Posterior cingulate gyrus (tissue), 11 donors: ENCODE data around the gene ANO9.
"Not testable (repeated sequence)": the region's sequence is repeated elsewhere in the genome, so short reads cannot be mapped to it uniquely, and the experiment has no call there.

ENCODE experiments used
- DNase-seq, 10 donors: peaks; one replicate each; pipeline versions ENCODE4 v3.0.0 to v3.0.0-alpha.2; 2020 to 2021; ENCODE audit warnings: mixed read lengths in 3 of 10
- intact Hi-C: fragments of 100-400 bp; cut with DNase I; formaldehyde crosslinking; loops from one replicate; pipeline ENCODE4 v1.15.1; 2023

Gene ANO9

DNA sequence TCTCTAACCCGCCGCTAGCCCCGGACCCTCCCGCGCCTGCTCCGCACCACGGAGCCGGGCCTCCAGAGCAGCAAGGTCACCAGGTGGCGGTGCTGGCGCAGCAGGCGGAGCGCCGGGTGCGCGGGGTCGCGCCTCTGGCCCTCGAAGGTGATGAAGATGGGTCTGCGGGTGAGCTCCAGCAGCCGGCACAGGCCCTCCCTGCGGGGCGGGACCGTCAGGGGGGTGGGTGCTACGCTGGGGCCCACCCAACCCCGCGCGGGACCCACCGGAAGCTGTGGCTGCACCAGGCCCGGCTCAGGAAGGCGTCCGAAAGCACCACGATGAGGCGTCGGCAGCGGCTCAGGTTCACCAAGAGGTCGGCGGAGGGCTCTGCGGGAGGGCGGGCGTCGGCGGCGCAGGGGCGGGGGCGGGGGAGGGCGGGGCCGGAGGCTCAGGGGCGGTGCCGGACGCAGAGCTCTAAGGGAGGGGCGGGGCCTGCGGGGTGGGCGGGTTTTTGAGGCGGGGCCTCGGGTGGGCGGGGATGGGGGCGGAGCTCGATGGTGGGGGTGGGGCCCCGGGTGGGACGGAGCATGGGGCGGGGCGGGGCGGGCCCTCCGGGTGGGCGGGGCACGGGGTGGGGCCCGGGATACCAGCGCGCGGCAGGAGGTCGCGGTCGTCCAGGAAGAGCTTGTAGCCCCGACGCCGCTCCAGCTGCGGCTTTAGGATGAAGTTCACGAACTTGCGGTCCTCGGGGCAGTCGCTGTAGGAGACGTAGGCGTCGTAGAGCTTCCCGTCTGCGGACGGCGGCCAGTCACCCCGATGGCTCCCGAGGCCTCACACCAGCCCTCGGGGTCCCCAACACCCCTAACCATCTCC lies 34.8 kb downstream of the ANO9 start:
- DNase-seq: peak in 6 of 10 donors; percentile 32 to 90 (median 67)
- intact Hi-C loops: loop anchor here (2.0 kb wide), 1 partner anchor 112 kb away; no protein-coding TSS in a partner anchor

DNA sequence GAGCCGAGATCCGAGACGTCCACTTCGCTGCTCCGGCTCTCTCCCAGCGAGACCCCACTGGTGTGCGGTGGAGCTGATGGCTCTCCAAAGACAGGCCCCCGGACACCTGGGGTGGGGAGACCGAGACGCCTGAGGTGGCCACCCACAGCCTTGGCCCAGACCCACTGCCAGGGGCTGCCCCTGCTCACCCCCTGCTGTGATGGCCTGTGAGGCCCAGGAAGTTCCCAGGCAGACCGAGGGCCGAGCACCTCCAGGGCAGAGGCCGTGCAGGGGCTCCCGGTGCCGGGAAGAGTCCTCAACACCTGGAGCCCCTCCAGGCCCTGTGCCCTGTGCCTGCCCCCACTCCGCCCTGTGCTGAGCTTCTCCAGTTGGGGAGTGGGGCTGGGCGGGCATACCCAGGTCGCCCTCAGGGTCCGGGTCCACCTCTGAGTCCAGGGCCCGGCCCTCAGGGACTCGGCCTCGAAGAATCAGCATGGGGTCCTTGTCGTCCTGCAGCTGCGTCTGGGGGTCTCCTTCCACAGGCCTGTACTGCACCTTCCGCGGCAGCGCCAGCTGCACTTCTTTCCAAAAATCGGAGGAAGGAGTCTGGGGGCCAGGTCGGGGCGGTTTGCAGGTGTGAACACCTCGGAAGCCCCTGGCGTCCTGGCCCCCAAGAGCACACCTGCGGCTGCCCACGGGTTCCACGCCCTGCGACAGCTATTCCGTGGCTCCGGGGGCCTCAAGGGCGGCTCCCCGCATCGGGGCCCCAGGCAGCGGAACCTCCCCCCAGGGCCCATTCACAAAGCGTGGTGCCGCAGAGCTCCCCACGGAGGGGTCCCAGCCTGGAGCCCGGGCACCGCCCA lies 35.6 kb downstream of the ANO9 start:
- DNase-seq: peak in 3 of 10 donors; percentile 64 to 83 (median 82)
- intact Hi-C loops: loop anchor here (2.0 kb wide), 1 partner anchor 113 kb away; no protein-coding TSS in a partner anchor

DNA sequence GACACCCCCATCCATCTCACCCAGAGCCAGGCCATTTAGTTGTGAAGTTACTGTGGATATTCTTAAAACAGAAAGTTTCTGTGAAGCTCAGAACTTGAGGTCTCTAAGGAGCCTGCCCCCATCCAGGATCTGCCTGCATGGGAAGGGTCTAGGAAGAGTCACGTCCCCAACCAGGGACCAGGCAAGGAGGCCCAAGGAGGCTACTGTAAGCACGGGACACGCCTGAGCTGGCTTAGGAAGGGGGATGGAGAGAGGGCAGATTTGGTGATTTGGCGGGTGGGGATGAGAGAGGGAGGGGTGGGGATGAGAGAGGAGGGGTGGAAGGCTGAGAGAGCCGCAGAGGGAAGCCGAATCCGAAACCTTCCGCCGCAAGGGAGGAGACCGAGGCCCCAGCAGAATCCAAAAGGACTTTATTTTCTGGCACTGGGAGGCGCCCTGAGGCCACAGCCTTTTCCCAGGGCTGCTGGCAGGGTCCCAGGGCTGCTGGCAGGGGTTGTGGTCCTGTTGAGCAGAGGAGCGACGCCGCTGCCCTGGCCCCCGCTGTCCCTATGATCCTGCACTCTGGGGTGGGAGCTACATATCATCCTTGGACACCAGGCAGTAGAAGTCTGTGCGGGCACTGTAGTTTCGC lies 36.4 kb downstream of the ANO9 start:
- peak in 6 of 10 donors; percentile 32 to 89 (median 56) for DNase-seq
- intact Hi-C loops: no loop called here

DNA sequence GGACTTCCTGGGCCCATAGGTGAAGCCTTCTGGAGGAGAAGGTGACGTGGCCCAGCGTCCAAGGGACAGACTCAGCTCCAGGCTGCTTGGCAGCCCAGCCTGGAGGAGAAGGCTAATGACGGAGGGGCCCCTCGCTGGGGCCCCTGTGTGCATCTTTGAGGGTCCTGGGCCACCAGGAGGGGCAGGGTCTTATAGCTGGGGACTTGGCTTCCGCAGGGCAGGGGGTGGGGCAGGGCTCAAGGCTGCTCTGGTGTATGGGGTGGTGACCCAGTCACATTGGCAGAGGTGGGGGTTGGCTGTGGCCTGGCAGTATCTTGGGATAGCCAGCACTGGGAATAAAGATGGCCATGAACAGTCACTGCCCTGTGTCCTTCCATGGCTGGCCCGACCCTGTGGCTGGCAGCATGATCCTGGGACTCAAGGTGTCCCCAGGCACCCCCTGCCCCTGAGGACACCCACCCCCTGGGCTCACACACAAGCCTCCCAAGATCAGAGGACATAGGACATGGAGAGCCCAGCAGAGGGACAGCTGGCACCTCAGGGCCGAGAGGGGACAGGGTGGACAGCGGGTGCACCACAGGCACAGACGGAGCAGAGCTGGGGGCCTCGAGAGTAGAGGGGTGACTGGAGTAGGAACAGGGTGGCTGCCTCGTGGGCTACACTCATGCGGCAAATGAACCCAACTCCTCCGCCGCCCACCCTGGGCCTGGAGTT lies 37.1 kb downstream of the ANO9 start:
- intact Hi-C loops: no loop called here
- DNase-seq: peak in 1 of 10 donors; percentile 75

DNA sequence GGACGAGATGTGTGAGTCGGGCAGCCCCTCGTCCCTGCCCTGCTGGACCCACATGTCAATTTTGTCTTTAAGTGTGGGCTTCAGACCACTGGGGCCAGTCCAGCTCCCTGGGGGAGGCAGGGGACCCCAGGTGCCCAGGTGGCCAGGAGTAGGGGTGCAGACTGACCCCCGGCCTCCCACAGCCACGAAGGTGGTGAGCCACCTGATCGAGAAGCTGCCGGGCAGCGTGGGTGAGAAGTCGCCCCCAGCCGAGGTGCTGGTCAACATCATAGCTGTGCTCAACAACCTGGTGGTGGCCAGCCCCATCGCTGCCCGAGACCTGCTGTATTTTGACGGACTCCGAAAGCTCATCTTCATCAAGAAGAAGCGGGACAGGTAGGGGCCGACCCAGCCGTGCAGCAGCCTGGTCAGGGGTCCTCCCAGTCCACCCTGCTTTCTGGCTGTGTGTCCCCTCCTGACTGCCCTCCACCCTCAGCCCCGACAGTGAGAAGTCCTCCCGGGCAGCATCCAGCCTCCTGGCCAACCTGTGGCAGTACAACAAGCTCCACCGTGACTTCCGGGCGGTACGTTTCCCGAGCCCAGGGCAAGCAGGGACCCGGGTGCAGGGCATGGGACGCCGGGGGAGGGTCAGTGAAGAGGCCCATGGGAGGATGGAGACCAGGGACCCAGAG lies 37.9 kb downstream of the ANO9 start:
- intact Hi-C loops: no loop called here
- peak in 2 of 10 donors; percentile 84 to 85 for DNase-seq

DNA sequence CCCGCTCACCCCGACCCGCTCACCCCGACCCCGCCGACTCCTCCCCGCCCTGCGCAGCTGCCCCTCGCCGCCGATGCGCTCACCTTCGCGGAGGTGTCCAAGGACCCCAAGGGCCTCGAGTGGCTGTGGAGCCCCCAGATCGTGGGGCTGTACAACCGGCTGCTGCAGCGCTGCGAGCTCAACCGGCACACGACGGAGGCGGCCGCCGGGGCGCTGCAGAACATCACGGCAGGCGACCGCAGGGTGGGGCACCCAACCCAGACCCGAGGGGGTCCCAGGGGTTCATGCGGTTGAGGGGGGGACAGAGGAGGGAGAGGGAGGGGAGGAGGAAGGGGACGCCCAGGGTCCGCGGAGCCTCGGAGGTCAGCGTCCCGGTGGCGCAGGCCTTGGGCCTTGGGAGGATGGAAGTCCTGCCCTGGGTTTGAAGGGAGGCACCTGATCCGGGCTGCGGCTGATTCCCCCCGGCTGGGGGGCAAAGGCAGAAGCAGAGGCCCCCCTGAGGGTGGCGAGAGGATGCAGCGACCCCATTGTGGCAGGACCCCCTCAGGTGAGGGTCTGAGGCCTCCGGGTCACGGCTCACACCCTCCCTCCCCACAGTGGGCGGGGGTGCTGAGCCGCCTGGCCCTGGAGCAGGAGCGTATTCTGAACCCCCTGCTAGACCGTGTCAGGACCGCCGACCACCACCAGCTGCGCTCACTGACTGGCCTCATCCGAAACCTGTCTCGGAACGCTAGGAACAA lies 38.6 kb downstream of the ANO9 start:
- intact Hi-C loops: no loop called here
- DNase-seq: peak in 1 of 10 donors; percentile 80

DNA sequence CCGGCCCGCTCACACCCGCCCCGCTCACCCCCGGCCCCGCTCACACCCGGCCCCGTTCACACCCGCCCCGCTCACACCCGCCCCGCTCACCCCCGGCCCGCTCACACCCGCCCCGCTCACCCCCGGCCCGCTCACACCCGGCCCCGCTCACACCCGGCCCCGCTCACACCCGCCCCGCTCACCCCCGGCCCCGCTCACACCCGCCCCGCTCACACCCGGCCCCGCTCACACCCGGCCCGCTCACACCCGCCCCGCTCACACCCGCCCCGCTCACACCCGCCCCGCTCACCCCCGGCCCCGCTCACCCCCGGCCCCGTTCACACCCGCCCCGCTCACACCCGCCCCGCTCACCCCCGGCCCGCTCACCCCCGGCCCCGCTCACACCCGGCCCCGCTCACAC lies 40.6 kb downstream of the ANO9 start:
- DNase-seq, intact Hi-C loops: not testable (repeated sequence)

DNA sequence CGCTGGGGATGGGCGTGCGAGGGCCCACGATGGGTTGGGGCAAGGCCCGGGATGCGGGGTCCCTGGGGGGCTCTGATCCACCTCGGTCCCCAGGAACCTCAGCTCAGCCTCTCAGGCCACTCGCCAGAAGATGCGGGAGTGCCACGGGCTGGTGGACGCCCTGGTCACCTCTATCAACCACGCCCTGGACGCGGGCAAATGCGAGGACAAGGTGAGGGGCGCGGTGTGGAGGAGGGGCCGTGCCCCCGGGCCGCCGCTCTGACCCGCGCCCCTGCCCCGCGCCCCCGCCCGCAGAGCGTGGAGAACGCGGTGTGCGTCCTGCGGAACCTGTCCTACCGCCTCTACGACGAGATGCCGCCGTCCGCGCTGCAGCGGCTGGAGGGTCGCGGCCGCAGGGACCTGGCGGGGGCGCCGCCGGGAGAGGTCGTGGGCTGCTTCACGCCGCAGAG lies 41.5 kb downstream of the ANO9 start:
- peak in 1 of 10 donors; percentile 76 for DNase-seq
- intact Hi-C loops: no loop called here

DNA sequence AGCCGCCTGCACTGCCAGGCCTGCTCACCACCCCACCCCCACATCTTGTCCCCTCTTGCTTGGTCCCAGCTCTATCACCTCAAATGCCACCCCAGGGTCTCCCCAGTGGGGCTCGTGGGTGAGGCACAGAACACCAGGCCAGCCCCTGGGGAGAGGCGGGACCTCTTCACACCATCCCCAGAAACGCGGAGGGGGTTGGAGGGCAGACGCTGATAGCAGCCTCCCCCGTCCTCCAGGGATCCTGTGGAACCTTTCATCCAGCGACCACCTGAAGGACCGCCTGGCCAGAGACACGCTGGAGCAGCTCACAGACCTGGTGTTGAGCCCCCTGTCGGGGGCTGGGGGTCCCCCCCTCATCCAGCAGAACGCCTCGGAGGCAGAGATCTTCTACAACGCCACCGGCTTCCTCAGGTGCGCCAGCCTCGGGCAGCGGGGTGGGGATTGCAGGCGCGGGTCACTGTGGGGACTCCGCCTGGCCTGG lies 42.0 kb downstream of the ANO9 start:
- intact Hi-C loops: no loop called here
- DNase-seq: peak in 1 of 10 donors; percentile 73

DNA sequence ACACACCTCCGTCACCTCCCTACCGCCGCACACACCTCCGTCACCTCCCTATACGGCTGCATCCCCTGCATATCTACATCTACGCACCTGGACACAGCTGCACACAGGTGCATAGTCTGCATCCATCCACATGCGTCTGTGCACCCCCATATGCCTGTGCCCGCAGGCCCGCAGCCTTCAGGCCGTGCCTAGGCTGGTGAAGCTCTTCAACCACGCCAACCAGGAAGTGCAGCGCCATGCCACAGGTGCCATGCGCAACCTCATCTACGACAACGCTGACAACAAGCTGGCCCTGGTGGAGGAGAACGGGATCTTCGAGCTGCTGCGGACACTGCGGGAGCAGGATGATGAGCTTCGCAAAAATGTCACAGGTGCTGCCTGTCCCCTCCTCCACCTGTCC lies 43.0 kb downstream of the ANO9 start:
- intact Hi-C loops: no loop called here
- DNase-seq: peak in 1 of 10 donors; percentile 66

DNA sequence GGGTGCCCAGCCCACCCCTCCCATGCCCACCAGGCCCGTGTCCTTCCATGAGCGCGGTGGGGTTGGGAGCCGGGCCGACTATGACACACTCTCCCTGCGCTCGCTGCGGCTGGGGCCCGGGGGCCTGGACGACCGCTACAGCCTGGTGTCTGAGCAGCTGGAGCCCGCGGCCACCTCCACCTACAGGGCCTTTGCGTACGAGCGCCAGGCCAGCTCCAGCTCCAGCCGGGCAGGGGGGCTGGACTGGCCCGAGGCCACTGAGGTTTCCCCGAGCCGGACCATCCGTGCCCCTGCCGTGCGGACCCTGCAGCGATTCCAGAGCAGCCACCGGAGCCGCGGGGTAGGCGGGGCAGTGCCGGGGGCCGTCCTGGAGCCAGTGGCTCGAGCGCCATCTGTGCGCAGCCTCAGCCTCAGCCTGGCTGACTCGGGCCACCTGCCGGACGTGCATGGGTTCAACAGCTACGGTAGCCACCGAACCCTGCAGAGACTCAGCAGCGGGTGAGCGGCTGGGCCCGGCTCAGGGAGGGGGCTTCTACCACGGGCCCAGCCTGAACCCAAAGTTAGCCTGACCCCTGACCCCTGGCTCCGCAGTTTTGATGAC lies 44.8 kb downstream of the ANO9 start:
- intact Hi-C loops: no loop called here
- DNase-seq: peak in 8 of 10 donors; percentile 55 to 96 (median 74)

DNA sequence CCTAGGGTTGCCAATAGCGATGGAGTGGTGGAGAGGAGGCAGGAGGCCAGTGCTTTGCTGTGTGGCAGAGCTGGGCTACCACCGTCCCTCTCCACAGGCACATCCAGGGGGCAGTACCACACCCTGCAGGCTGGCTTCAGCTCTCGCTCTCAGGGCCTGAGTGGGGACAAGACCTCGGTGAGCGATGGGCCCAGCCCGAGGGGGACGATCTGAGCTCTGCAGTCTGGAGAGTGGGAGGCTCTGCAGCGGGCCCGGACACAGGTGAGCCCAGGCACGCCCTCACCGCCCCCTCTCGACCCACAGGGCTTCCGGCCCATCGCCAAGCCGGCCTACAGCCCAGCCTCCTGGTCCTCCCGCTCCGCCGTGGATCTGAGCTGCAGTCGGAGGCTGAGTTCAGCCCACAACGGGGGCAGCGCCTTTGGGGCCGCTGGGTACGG lies 45.3 kb downstream of the ANO9 start:
- intact Hi-C loops: no loop called here
- no peak for DNase-seq

DNA sequence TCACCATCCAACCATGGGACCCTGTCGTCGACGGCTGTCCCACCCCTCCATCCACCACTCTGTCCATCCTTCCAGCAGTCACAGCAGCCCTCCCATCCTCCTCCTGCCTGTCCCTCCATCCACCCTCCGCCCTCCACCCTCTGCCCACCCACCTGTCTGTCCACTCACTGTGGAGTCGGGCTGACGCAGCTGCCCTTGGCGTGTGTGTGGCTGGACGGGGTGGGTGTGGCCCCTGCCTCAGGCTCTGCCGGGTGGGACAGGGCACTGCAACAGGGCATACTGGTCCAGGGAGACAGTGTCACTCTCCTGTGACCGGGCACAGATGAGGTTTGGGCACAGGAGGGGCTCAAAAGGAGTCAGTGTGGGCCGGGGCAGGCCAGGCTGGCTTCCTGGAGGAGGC lies 45.9 kb downstream of the ANO9 start:
- intact Hi-C loops: no loop called here
- no peak for DNase-seq

DNA sequence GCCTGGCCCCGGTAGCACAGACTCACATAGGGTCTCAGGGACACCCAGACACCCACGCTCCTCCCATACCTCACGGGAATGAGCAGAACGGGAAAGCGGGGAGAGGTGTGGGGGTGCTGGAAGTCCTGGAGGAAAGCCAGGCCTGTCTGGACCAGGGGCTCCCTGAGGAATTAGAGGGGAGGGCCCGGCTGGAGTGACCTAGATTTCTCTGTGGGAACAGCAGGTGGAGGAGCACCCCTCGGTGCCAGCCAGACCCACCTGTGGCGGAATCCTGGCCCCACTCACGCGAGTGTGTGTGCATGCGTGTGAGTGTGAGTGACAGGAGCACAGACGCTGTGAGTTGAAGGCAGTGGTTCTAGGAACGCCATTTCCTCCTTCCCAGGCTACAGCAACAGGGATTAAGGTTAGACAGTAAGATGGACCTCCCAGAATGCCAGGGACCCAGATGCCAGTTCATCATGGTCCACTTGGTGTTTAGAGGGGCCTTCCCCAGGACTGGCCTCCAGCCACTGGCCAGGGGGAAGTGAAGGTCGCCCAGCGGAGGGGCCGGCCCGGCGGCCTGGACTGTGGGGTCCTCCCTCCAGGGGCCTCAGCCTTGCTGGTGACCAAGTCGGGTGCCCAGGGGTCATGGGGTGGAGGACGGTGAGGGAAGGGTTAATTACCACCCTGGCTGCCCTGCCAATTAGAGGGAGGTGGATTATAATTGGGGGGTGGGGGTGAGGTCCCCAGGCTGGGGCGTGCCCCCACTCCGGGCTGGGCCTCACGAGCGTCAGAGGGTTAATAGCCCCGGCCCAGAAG lies 46.8 kb downstream of the ANO9 start:
- intact Hi-C loops: no loop called here
- no peak for DNase-seq

DNA sequence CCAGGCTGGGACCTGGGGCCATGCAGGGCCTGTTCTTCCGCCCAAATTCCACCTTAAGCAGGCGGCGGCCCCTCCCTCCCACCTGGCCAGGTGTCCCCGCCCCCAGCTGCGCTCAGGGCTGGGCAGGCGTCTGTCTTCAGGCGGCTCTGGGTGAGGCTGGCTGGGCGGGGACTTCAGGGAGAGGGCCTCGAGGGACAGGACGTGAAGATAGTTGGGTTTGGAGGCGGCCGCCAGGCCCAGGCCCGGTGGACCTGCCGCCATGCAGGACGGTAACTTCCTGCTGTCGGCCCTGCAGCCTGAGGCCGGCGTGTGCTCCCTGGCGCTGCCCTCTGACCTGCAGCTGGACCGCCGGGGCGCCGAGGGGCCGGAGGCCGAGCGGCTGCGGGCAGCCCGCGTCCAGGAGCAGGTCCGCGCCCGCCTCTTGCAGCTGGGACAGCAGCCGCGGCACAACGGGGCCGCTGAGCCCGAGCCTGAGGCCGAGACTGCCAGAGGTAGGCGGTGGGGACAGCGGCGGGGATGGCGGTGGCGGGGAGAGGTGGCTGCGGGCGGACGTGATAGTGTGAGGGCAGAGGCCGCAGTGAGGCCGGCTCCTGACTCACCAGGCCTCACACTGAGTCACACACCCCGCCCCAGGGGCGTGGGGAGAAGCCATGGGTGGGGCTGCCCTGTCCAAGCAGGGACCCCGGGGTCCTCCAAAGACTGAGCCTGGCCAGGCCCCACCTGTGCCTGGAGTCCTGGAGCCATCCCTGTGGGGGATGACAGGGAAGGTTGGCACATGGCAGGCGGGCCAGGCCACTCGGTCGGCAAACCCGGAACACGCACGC lies 47.6 kb downstream of the ANO9 start, which contains the start of gene PKP3:
Gene PKP3 (plus strand): TSS at position 176 of the 824 bp plus-strand sequence. CDS start 84 bp downstream, at position 260.
- intact Hi-C loops: no loop called here
- no peak for DNase-seq
